ENCODE measurements around the gene MACC1.

The MACC1 gene

GRCh38 chr7:20183086-20183485 lies 34.1 kb downstream of the MACC1 start:
- no peak overlapping the region for H3K27ac ChIP-seq
- no peak for DNase-seq (ENCODE audit: low spot score)
- H3K4me3 ChIP-seq: no peak overlapping the region
- no peak for TF ChIP-seq CTCF (IDR thresholded peaks at IDR 0.05)

GRCh38 chr7:20176578-20177242 lies 40.5 kb downstream of the MACC1 start:
- Histone ChIP-seq H3K27ac (no peak overlapping the region), H3K4me3 (no peak overlapping the region)
- no peak for TF ChIP-seq CTCF (IDR thresholded peaks at IDR 0.05)
- no peak for DNase-seq (ENCODE audit: low spot score)

GRCh38 chr7:20173828-20174227 lies 43.4 kb downstream of the MACC1 start:
- no peak for TF ChIP-seq CTCF (IDR thresholded peaks at IDR 0.05)
- DNase-seq (ENCODE audit: low spot score): no peak
- Histone ChIP-seq H3K27ac (no peak overlapping the region), H3K4me3 (no peak overlapping the region)

- no peak for TF ChIP-seq CTCF (IDR thresholded peaks at IDR 0.05)
- H3K4me3 ChIP-seq: no peak overlapping the region
- no peak for DNase-seq (ENCODE audit: low spot score)
- no peak overlapping the region for H3K27ac ChIP-seq
Measured at GRCh38 chr7:20172736-20173334, 44.3 kb downstream of the MACC1 start.

GRCh38 chr7:20170633-20171032 lies 46.6 kb downstream of the MACC1 start:
- Histone ChIP-seq H3K27ac (no peak overlapping the region), H3K4me3 (no peak overlapping the region)
- no peak for TF ChIP-seq CTCF (IDR thresholded peaks at IDR 0.05)
- DNase-seq (ENCODE audit: low spot score): no peak

- no peak for TF ChIP-seq CTCF (IDR thresholded peaks at IDR 0.05)
- H3K27ac ChIP-seq: peak overlapping the region in 1 of 2 donors; percentile 70
- no peak overlapping the region for H3K4me3 ChIP-seq
- DNase-seq (ENCODE audit: low spot score): no peak
Measured at GRCh38 chr7:20165146-20165510, 52.1 kb downstream of the MACC1 start.
